Activated CD8-positive, alpha-beta T cell treated with anti-CD3 and anti-CD28 coated beads, Interleukin-2, amount 10 ng/mL, durations not matched to agents 7 days and 5 days (primary cell): ENCODE measurements around the gene FHL5. TPM values are rescaled to one million over a fixed set of nuclear protein-coding genes. Genes with fewer than 3 reads are reported as not detected.
"Not testable (repeated sequence)": the region's sequence is repeated elsewhere in the genome, so short reads cannot be mapped to it uniquely, and the experiment has no call there.

Experiments
- ATAC-seq: fragments of 150-1000 bp; cut with Tn5 transposase; one replicate; pipeline ENCODE4 v1.10.0; 2021; ENCODE audit warnings: moderate library complexity
- CTCF ChIA-PET: fragments of 350-600 bp; sonication (Branson Sonifier 250); formaldehyde crosslinking; loops from one replicate; lab custom pipeline; 2021; ENCODE audit warnings: antibody characterized with exemption; lab: Charles Lee
- POLR2A ChIA-PET: fragments of 350-600 bp; sonication (Branson Sonifier 250); formaldehyde crosslinking; loops from one replicate; lab custom pipeline; 2021; ENCODE audit warnings: antibody characterized with exemption; lab: Charles Lee
- DNase-seq: peaks from one replicate; pipeline ENCODE4 v3.0.0-alpha.2; 2020
- H3K27ac Mint-ChIP-seq: one replicate; pipeline ENCODE4 v1.8.0; 2021; ENCODE audit warnings: mild to moderate bottlenecking, mixed read lengths
- H3K27me3 Mint-ChIP-seq: one replicate; pipeline ENCODE4 v1.8.0; 2021; ENCODE audit warnings: low read depth, mixed read lengths
- H3K36me3 Mint-ChIP-seq: one replicate; pipeline ENCODE4 v1.8.0; 2021; ENCODE audit warnings: low read depth, mixed read lengths
- H3K4me1 Mint-ChIP-seq: one replicate; pipeline ENCODE4 v1.8.0; 2021; ENCODE audit warnings: low read depth, mixed read lengths
- H3K4me3 Mint-ChIP-seq: one replicate; pipeline ENCODE4 v1.8.0; 2021; ENCODE audit warnings: mild to moderate bottlenecking, mixed read lengths
- H3K9me3 Mint-ChIP-seq: one replicate; pipeline ENCODE4 v1.8.0; 2022; ENCODE audit warnings: mixed read lengths; ENCODE audit not compliant: insufficient read depth
- total RNA-seq, 2 experiments: library from RNA; stranded (reverse); gene quantifications; one replicate each; pipeline ENCODE4 v1.2.3, GENCODE V29; 2021

The FHL5 gene
- total RNA-seq, 2 experiments from 2014 or later = not detected

DNA sequence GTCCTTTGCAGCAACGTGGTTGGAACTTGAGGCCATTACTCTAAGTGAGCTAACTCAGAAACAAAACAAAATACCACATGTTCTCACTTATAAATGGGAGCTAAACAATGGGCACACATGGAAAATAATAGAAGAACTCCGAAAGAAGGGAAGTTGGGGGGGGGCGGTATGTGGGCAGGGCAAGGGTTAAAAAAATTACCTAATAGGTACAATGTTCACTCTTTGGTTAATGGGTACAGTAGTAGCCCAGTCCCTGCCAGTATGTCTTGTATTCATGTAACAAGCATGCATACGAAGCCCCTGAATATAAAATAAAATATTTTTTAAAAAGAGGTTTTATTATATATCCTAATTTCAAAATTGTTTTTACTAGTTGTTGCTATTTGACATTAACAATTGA, 15.3 kb upstream of the FHL5 start:
- Mint-ChIP-seq H3K27me3 (no peaks in the 10 kb centered on the region), H3K9me3 (no peaks in the 10 kb centered on the region), H3K4me3 (no peak overlapping the region), H3K36me3 (peaks cover 51% of the 10 kb centered on the region), H3K4me1 (no peaks in the 10 kb centered on the region), H3K27ac (no peak overlapping the region)
- ATAC-seq (no peak), DNase-seq (no peak)
- CTCF ChIA-PET = interaction anchor here (0.6 kb wide), 1 partner anchor 639 kb away, joined by 3 read pairs; no protein-coding TSS in a partner anchor
- POLR2A ChIA-PET = no interaction called here

DNA sequence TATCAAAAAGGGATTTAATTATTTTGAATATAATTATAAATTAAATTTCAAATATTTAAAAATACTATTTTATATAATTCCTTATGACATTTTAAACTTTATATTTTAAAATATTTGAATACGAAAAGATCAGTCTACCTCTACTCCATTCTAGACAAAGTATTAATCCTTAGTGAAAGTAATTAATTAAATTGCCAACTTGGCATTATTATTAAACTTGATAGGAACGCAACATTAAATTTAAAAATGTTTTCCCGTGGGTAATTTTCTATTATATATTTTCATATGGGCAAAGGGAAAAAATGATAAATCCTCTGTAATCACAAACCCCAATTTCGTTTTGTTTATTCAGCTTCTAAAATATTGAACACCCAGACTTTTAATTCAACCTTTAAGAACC, 8.4 kb upstream of the FHL5 start:
- CTCF ChIA-PET = no interaction called here
- no peaks in the 10 kb centered on the region for H3K4me1 Mint-ChIP-seq
- H3K27me3 Mint-ChIP-seq = no peaks in the 10 kb centered on the region
- POLR2A ChIA-PET = no interaction called here
- H3K27ac Mint-ChIP-seq = no peak overlapping the region
- DNase-seq (no peak), ATAC-seq (no peak)
- H3K36me3 Mint-ChIP-seq = peaks cover 43% of the 10 kb centered on the region
- no peaks in the 10 kb centered on the region for H3K9me3 Mint-ChIP-seq
- no peak overlapping the region for H3K4me3 Mint-ChIP-seq

DNA sequence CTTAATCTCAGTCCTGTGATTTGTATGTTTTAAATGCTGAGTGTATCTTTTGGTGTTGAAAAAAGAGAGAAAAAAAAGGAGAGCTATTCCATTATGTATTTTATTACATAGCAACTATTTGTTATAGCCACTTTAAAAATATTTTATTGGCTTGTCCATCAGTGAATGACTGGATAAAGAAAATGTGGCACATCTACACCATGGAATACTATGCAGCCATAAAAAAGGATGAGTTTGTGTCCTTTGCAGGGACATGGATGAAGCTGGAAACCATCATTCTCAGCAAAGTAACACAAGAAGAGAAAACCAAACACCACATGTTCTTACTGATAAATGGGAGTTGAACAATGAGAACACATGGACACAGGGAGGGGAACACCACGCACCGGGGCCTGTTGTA, 3.2 kb upstream of the FHL5 start:
- H3K4me3 Mint-ChIP-seq, DNase-seq, H3K27ac Mint-ChIP-seq, CTCF ChIA-PET, ATAC-seq, POLR2A ChIA-PET, H3K4me1 Mint-ChIP-seq, H3K9me3 Mint-ChIP-seq: not testable (repeated sequence)
- Mint-ChIP-seq H3K36me3 (peaks cover 11% of the 10 kb centered on the region), H3K27me3 (peaks cover 18% of the 10 kb centered on the region)

DNA sequence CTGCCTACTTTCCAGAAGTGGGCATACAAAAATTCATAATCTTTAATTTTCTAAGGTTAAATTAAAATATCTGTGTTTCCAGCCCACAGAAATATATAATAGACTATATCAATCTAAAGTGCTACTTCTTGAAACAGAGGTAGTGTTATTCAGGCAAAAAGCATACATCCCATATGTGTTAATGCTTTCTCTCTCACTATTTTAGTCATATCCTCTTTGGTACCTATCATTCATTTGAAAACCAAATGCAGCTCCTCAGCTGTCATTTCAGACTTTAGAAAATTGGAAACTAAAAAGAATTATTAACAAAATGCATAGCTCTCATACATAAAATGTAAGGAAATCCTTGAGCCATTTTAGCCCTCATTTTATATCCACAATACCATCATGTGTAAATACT, 925 bp downstream of the FHL5 start:
- ATAC-seq (no peak), DNase-seq (no peak)
- Mint-ChIP-seq H3K9me3 (no peaks in the 10 kb centered on the region), H3K4me3 (no peak overlapping the region), H3K4me1 (no peaks in the 10 kb centered on the region), H3K27ac (no peak overlapping the region), H3K27me3 (peaks cover 31% of the 10 kb centered on the region), H3K36me3 (no peaks in the 10 kb centered on the region)
- ChIA-PET POLR2A (no interaction called here), CTCF (no interaction called here)

DNA sequence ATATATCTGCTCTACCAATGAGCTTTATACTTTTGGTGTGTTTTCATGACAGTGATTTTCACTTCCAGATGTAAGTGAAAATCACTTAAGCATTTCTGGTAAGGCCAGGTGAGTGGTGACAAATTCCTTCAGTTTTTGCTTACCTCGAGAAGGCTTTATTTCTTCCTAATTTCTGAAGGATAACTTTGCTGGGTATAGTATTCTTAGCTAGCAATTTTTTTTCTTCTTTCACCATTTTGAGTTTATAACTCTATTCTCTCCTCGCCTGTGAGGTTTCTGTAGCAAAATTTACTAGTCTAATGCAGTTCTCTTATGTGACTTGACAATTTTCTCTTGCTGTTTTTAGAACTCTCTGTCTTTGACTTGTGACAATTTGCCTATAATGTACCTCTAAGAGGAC, 7.1 kb downstream of the FHL5 start:
- ChIA-PET CTCF (no interaction called here), POLR2A (no interaction called here)
- Mint-ChIP-seq H3K27me3 (peaks cover 14% of the 10 kb centered on the region), H3K4me1 (no peaks in the 10 kb centered on the region), H3K36me3 (no peaks in the 10 kb centered on the region), H3K27ac (no peak overlapping the region), H3K4me3 (no peak overlapping the region), H3K9me3 (peaks cover 16% of the 10 kb centered on the region)
- no peak for DNase-seq
- no peak for ATAC-seq

DNA sequence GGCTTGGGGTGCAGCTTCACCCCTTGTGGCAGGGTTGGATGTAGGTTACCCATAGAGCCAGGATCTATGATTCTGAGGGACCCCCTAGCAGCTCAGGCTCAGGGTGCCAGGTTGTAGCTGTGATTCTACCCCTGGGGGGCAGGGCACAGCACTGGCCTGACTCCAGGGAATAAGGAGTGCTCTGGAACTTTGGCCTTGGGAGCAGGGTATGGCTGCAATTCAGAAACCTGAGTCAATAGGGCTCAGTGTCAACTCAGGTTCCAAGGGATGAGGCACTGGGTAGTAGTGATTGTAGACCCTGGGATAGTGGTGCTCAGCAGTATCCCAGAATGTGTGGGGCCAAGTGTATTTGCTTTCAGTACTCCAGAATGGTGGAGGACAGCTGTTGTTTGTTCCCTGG, 8.6 kb downstream of the FHL5 start:
- CTCF ChIA-PET = no interaction called here

DNA sequence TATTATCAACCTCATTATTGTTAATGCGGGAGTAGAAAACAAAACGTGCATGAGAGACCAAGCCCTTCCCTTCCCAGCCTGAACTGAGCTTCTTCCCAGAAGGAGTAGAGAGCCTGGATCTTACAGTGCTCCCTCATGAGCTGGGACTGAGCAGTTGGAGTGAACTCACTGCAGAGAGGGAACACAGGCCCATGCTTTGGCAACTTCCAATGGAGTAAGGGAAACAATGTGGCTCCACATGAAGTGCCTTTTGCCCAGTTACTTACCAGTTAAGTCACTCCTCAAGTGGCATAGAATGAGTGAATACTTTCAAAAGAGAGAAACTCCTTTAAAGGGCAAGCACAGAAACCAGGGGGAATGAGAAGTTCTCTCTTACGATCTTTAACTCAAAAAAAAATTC, 12.4 kb downstream of the FHL5 start:
- ATAC-seq (no peak), DNase-seq (no peak)
- Mint-ChIP-seq H3K9me3 (peaks cover 12% of the 10 kb centered on the region), H3K27ac (no peak overlapping the region), H3K36me3 (no peaks in the 10 kb centered on the region), H3K27me3 (peaks cover 18% of the 10 kb centered on the region), H3K4me3 (no peak overlapping the region), H3K4me1 (no peaks in the 10 kb centered on the region)
- CTCF ChIA-PET = no interaction called here
- POLR2A ChIA-PET = no interaction called here

More for the DNA sequence above, 8.6 kb downstream of the FHL5 start:
- Mint-ChIP-seq H3K27ac (no peak overlapping the region), H3K9me3 (peaks cover 16% of the 10 kb centered on the region), H3K4me3 (no peak overlapping the region), H3K4me1 (no peaks in the 10 kb centered on the region), H3K27me3 (peaks cover 12% of the 10 kb centered on the region), H3K36me3 (no peaks in the 10 kb centered on the region)
- ATAC-seq (no peak), DNase-seq (no peak)
- POLR2A ChIA-PET = no interaction called here

DNA sequence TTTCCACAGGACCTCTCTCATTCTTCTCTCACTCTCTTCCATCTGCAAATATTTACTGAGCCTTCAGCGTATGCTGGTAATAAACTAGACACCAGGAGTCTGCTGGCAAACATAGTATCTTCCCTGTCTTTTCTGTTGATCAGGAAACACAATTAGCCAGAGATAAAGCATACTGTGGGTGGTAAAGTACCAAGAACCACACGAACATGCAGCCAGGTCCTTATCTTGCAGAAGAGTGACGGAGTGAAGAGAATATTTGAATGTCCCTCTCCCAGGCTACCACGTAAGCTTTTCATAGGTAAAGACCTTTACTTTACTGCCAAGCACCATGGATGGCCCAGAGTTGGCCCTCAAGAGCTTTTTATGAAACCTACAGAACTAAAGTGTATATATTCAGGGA, 13.3 kb downstream of the FHL5 start:
- Mint-ChIP-seq H3K4me1 (no peaks in the 10 kb centered on the region), H3K4me3 (no peak overlapping the region), H3K36me3 (no peaks in the 10 kb centered on the region), H3K27ac (no peak overlapping the region), H3K27me3 (peaks cover 18% of the 10 kb centered on the region), H3K9me3 (peaks cover 5% of the 10 kb centered on the region)
- POLR2A ChIA-PET = no interaction called here
- CTCF ChIA-PET = interaction anchor here (1.5 kb wide), 1 partner anchor 12 kb away, joined by 3 read pairs; no protein-coding TSS in a partner anchor
- no peak for DNase-seq
- no peak for ATAC-seq

DNA sequence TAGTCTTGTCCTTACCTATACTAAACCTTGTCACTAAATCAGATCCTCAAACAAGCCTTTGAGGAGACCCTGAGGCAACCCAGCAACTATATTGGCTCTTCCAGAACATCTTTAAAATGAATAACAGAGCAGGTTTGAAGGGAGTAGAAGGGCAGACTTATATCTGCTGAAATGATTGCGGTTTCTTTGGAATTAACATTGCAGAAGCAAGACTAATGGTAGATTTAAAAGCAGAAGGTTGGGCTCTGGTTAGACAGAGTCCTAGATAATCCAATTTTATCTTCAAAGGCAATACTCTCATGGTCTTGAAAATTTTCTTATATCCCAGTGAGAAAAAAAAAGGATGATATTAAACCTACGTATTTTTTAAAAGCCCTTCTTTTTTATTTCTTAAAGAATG, 19.1 kb downstream of the FHL5 start:
- DNase-seq (no peak), ATAC-seq (no peak)
- H3K9me3 Mint-ChIP-seq = no peaks in the 10 kb centered on the region
- ChIA-PET POLR2A (no interaction called here), CTCF (no interaction called here)
- H3K4me3 Mint-ChIP-seq = no peak overlapping the region
- H3K4me1 Mint-ChIP-seq = no peaks in the 10 kb centered on the region
- H3K36me3 Mint-ChIP-seq = no peaks in the 10 kb centered on the region
- no peak overlapping the region for H3K27ac Mint-ChIP-seq
- peaks cover 26% of the 10 kb centered on the region for H3K27me3 Mint-ChIP-seq

DNA sequence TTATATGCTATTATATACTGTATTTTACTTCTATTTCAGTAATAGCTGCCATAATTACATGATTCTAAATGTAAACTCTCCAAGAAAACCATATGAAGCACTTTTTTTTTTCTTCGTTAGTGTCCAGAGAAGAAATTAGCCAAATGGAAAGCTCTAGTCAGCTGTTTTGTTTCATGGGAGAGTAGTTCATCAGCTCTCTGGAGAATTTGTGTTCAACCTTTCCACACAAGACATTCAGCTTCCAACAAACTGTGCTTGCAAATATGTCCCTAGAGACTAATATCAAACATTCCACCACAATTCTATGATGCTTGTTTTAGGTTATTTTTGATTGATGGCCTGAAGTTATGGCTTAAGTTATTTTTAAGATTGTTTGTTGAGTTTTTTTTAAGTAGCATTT, 19.5 kb downstream of the FHL5 start:
- ChIA-PET POLR2A (no interaction called here), CTCF (no interaction called here)
- H3K9me3 Mint-ChIP-seq = no peaks in the 10 kb centered on the region
- H3K27ac Mint-ChIP-seq = no peak overlapping the region
- DNase-seq = no peak
- H3K27me3 Mint-ChIP-seq = peaks cover 22% of the 10 kb centered on the region
- no peak overlapping the region for H3K4me3 Mint-ChIP-seq
- H3K36me3 Mint-ChIP-seq = no peaks in the 10 kb centered on the region
- ATAC-seq = no peak
- no peaks in the 10 kb centered on the region for H3K4me1 Mint-ChIP-seq

DNA sequence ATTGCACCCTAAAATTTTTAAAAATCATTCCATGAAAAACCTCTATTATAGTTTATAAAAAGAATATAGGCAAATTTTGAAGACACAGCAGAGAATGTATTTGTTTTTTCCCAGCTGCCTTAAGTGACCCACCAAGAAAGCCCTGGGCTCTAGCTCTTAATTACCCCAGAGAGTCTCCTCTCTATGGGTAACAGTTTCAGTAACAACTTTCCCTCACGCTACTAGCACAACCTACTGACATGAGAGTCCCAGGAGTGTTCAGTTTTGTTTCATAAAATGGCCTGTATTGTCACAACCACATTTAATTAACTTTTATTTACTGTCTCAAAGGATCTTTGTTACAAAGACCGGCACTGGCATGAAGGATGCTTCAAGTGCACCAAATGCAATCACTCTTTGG, 41.5 kb downstream of the FHL5 start:
- H3K27me3 Mint-ChIP-seq = peaks cover 5% of the 10 kb centered on the region
- ATAC-seq (no peak), DNase-seq (no peak)
- H3K9me3 Mint-ChIP-seq = no peaks in the 10 kb centered on the region
- H3K4me3 Mint-ChIP-seq = no peak overlapping the region
- H3K36me3 Mint-ChIP-seq = no peaks in the 10 kb centered on the region
- POLR2A ChIA-PET = no interaction called here
- H3K27ac Mint-ChIP-seq = no peak overlapping the region
- no peaks in the 10 kb centered on the region for H3K4me1 Mint-ChIP-seq
- CTCF ChIA-PET = no interaction called here

DNA sequence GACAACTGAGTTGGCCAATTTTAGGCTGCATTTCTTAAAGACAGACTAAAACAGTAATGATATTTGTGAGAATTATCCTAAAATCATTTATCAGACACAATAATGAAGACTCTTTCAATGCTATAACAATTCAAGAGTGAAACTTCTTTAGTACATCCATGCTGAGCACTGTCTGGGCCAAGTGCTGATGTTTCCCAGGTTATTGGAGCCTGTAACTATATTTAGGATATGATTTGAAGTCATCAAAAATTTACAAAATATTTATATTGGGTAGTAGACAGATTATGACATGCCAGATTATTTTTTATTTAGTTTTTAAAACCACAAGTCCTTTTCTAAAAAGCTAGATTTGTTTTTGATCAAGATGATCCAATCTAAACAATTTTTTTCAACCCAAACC, 45.1 kb downstream of the FHL5 start:
- H3K4me3 Mint-ChIP-seq = no peak overlapping the region
- H3K27me3 Mint-ChIP-seq = peaks cover 8% of the 10 kb centered on the region
- ATAC-seq (no peak), DNase-seq (no peak)
- no peak overlapping the region for H3K27ac Mint-ChIP-seq
- H3K9me3 Mint-ChIP-seq = no peaks in the 10 kb centered on the region
- CTCF ChIA-PET = no interaction called here
- no peaks in the 10 kb centered on the region for H3K36me3 Mint-ChIP-seq
- no peaks in the 10 kb centered on the region for H3K4me1 Mint-ChIP-seq
- POLR2A ChIA-PET = no interaction called here

DNA sequence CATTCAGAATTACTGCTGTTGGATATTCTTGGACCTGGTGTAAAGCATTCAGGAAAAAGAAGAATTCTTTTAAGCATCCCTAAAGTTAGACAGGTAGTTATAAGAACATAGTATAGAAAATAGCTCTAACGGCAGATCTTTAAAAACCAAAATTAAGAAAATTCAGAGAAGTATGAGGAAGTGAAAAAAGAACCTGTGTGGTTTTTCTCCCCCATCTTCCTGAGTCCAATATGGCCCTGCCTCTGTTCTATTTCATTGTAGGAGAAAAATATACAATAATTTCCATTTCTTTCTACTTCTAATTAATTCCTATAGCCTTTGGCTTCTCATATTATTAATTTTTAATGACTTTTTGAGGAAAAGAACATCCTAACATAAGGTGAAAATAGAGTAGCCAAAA, 47.1 kb downstream of the FHL5 start:
- POLR2A ChIA-PET = no interaction called here
- Mint-ChIP-seq H3K4me3 (no peak overlapping the region), H3K4me1 (no peaks in the 10 kb centered on the region), H3K36me3 (no peaks in the 10 kb centered on the region), H3K27me3 (peaks cover 7% of the 10 kb centered on the region), H3K9me3 (no peaks in the 10 kb centered on the region), H3K27ac (no peak overlapping the region)
- DNase-seq = no peak
- ATAC-seq = no peak
- CTCF ChIA-PET = no interaction called here
